GM12801 (cell line): Measurements from ENCODE around the gene TLX2.

Experiments
- TF ChIP-seq, protein P1 (sequence below): IDR thresholded peaks from one replicate; pipeline ENCODE4 v1.5.1; 2011; ENCODE audit warnings: control low read depth; ENCODE audit not compliant: insufficient read length; ENCODE audit errors: extremely low read depth

TLX2 gene

DNA sequence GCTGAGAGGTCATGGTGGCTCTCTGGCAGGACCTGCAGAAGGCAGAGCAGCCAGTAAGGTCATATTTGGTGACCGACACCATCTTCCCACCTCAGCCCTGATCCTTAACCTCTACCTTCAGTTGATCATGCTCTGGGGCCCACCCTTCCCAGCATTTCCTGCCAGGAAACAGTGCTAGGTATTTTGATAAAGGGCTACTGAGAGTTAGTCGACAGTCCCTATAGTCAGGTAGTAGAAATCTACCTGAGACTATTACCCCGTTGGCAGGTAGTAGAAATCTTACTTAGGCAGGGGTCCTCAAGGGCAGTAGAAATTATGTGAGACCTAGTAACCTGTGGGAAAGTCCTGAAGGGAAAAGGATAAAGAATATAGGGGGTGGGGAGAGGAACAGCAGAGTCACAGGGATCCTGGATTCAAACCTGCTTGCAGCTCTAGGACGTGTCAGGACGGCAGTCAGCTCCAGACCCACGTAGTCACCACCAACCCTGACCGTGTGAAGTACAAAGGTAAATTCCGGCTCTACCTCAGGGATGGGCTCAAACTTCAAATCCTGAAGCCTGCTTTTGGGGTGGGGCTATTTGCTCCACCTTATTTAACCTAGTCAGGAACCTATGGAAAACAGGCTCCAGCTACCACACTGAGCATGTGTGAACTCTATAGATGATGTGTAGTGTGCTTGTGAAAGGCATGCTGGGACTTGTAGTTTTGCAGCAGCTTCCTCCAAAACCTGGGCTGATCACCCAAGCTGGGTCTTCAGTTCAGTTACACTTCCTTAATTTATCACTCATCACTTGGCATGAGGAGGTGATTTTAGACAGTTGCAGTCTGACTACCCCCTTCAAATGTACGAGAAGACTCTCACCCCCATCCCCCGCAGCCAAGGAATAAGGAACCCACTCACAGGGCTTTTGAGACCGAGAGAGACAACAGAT, 11.7 kb downstream of the TLX2 start, which contains the start of gene DQX1:
DQX1 (minus strand) TSS at position 515 of the 932 bp plus-strand sequence; CDS start at position 13, 502 bp downstream.
- TF ChIP-seq, protein P1, sequence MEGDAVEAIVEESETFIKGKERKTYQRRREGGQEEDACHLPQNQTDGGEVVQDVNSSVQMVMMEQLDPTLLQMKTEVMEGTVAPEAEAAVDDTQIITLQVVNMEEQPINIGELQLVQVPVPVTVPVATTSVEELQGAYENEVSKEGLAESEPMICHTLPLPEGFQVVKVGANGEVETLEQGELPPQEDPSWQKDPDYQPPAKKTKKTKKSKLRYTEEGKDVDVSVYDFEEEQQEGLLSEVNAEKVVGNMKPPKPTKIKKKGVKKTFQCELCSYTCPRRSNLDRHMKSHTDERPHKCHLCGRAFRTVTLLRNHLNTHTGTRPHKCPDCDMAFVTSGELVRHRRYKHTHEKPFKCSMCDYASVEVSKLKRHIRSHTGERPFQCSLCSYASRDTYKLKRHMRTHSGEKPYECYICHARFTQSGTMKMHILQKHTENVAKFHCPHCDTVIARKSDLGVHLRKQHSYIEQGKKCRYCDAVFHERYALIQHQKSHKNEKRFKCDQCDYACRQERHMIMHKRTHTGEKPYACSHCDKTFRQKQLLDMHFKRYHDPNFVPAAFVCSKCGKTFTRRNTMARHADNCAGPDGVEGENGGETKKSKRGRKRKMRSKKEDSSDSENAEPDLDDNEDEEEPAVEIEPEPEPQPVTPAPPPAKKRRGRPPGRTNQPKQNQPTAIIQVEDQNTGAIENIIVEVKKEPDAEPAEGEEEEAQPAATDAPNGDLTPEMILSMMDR: no peak

DNA sequence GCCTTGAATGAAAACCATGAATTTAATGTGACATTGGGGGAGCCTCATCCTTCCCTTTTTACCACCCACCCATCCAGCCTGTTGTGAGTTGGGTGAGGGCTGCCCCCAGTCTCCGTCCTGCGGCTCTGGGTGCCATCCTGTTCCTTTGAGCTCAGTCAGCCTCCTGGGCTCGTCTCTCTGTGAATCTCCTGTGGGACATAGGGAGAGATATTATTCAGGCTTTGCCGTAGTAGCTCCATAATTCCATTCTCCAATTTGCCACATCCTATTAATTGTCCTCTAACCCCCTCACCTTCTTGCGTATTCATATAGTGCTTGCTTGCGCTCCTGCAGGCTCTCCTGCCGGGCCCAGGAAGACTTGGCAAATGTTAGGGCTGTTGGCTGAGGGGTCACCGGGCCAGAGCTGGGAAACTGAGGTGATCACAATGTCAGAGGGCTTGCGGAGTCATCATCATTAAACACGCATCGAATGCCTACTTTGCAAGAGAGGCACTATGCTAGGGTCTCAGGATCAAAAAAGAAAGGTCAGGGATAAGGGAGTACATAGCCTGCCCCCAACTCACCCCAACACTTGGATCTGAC, 12.5 kb downstream of the TLX2 start:
- TF ChIP-seq, protein P1: no peak

DNA sequence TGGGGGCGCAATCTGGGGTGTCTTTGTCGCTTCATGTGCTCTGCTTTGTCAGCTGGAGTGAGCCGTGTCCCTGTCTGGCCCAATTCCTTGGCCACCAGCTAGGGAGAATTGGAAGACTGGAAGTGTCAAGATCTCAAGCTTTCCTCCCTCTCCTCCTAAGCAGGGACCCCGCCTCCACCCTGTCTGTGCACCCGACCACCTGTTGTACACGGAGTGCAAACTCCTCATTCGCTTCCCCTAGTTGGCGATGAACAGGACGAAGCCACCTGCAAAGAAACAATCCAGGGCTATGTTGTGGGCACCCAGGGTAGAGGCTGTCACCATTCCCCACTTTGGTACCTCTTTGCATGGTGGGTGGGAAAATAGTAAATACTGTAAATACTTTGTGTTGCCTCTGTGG, 13.5 kb downstream of the TLX2 start:
- TF ChIP-seq, protein P1: no peak

DNA sequence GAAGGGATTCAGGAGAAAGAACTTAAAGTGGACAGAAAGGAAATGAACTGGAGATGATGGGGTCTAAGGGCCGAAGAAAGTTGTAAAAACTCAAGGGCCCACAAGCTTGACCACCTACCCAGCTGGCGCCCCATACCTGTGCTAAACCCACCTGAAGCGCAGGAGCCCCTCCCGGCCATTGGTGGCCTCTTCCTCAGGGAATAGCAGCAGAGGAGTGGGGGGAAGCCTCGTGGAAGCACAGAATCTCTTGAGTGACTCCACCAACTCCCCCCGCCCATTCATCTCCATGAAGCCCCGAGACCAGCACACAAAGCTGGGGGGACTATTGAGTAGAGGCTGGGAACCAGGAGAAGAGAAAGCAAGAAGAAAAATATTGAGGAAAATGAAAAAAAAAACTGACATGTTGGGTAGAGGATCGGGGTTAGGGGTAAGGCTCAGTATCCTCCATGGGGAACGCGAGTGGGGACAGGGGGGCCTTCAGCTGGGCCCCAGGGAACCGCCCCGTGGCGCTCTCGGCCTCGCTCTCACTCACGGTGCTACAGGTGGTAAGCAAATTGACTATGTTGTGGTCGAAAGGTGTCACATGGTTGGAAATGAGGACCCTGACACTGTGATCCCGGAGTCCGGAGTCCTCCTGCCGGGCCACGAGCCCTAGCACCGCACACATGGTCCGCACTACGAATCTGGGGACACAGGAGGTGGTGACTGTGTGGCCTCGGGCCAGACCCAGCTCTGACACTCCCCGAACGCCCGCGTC, 14.5 kb downstream of the TLX2 start:
- TF ChIP-seq, protein P1: no peak

DNA sequence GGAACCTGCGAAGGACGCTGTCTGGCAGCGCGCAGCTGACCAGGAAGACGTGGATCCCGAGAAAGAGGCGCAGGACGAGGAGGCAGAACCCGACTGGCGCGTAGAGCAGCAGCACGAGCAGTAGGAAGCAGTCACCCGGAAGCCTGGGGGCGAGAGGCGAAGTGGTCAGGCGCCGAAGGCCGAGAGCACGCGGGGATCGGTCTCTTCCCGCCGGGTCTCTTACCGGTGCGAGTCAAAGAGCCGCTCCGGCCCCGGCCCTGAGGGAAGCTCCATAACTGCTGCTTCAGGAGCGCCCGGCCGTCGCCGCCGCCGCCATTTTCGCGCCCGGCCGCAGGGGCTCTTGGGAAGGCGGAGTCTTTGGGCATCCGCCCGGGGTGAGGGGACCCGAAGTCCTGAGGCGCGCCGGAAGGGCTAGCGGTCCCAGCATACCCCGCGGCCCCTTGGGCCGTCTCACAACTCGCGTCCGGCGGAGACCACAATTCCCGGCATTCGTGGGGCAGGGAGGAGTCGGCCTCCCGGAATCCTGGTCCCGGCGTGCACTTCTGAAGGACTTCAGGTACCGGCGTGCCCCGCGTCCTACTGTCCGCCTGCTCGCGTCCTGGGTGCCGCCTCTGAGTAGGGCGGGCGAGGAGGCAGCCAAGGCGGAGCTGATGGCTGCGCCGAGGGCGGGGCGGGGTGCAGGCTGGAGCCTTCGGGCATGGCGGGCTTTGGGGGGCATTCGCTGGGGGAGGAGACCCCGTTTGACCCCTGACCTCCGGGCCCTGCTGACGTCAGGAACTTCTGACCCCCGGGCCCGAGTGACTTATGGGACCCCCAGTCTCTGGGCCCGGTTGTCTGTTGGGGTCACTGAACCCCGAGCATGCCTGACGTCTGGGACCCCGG, 15.3 kb downstream of the TLX2 start, which contains the start of the genes AUP1 and HTRA2:
AUP1 (minus strand) TSS at position 350 of the 882 bp plus-strand sequence; CDS start at position 273, 77 bp downstream.
HTRA2 (plus strand) TSS at position 577 of the 882 bp plus-strand sequence; CDS start at position 651, 74 bp downstream.
- TF ChIP-seq, protein P1: no peak

DNA sequence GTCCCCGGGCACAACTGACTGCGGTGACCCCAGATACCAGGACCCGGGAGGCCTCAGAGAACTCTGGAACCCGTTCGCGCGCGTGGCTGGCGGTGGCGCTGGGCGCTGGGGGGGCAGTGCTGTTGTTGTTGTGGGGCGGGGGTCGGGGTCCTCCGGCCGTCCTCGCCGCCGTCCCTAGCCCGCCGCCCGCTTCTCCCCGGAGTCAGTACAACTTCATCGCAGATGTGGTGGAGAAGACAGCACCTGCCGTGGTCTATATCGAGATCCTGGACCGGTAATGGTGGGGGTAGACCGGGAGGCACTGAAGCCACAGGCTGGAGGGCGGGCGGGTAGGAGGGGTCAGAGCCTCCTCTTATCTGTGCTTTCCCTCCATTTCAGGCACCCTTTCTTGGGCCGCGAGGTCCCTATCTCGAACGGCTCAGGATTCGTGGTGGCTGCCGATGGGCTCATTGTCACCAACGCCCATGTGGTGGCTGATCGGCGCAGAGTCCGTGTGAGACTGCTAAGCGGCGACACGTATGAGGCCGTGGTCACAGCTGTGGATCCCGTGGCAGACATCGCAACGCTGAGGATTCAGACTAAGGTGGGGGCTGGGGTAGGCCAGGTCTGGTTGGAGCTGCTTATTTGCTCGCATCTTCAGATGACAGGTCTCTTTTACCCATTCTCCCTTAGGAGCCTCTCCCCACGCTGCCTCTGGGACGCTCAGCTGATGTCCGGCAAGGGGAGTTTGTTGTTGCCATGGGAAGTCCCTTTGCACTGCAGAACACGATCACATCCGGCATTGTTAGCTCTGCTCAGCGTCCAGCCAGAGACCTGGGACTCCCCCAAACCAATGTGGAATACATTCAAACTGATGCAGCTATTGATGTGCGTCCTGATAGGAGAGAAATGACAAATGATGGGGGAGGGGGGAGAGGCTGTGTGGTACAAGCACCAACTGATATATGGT, 16.3 kb downstream of the TLX2 start:
- TF ChIP-seq, protein P1: no peak
